MM.1S (cell line): ENCODE results near the gene SHKBP1.
"Not testable (repeated sequence)": the region's sequence is repeated elsewhere in the genome, so short reads cannot be mapped to it uniquely, and the experiment has no call there.

ENCODE experiments used
- DNase-seq: peaks from one replicate; pipeline ENCODE4 v3.0.0-alpha.2; 2015
- H2AFZ ChIP-seq: fragments of 300-600 bp; sonication (generic); 2 replicates; pipeline ENCODE4 v1.6.0; 2016; ENCODE audit warnings: antibody characterized with exemption, low read length
- H3F3A ChIP-seq: fragments of 300-600 bp; sonication (generic); 2 replicates; pipeline ENCODE4 v1.6.1; 2016; ENCODE audit warnings: mild to moderate bottlenecking, antibody characterized with exemption, low read length, moderate library complexity, mixed read lengths; ENCODE audit not compliant: insufficient read depth
- H3K27ac ChIP-seq: fragments of 300-600 bp; sonication (generic); 2 replicates; pipeline ENCODE4 v1.5.1; 2016; ENCODE audit warnings: mild to moderate bottlenecking, low read length
- H3K27me3 ChIP-seq: fragments of 300-600 bp; sonication (generic); replicated peaks from 2 replicates; pipeline ENCODE4 v1.6.0; 2016; ENCODE audit warnings: low read length; ENCODE audit not compliant: insufficient read depth
- H3K36me3 ChIP-seq: fragments of 300-600 bp; sonication (generic); replicated peaks from 2 replicates; pipeline ENCODE4 v1.6.1; 2016; ENCODE audit warnings: mild to moderate bottlenecking, low read length, mixed read lengths; ENCODE audit not compliant: insufficient read depth
- H3K4me1 ChIP-seq: fragments of 300-600 bp; sonication (generic); 2 replicates; pipeline ENCODE4 v1.6.1; 2016; ENCODE audit warnings: low read length, mixed read lengths
- H3K4me2 ChIP-seq: fragments of 300-600 bp; sonication (generic); 2 replicates; pipeline ENCODE4 v1.6.0; 2016; ENCODE audit warnings: low read depth, low read length
- H3K4me3 ChIP-seq: fragments of 300-600 bp; sonication (generic); 2 replicates; pipeline ENCODE4 v1.5.1; 2016; ENCODE audit warnings: low read length, mixed read lengths
- H3K79me2 ChIP-seq: fragments of 300-600 bp; sonication (generic); 2 replicates; pipeline ENCODE4 v1.6.1; 2016; ENCODE audit warnings: mixed run types, low read length, mixed read lengths
- H3K9ac ChIP-seq: fragments of 300-600 bp; sonication (generic); 2 replicates; pipeline ENCODE4 v1.6.1; 2016; ENCODE audit warnings: low read length, mixed read lengths
- H3K9me2 ChIP-seq: fragments of 300-600 bp; sonication (generic); replicated peaks from 2 replicates; pipeline ENCODE4 v1.6.1; 2016; ENCODE audit warnings: mild to moderate bottlenecking, low read length, mixed read lengths; ENCODE audit not compliant: insufficient read depth
- H3K9me3 ChIP-seq: fragments of 300-600 bp; sonication (generic); replicated peaks from 2 replicates; pipeline ENCODE4 v1.6.1; 2016; ENCODE audit warnings: mild to moderate bottlenecking, low read length, mixed read lengths; ENCODE audit not compliant: insufficient read depth
- H4K20me1 ChIP-seq: fragments of 300-600 bp; sonication (generic); 2 replicates; pipeline ENCODE4 v1.6.1; 2016; ENCODE audit warnings: mild to moderate bottlenecking, low read length, moderate library complexity, mixed read lengths; ENCODE audit not compliant: insufficient read depth
- CTCF ChIP-seq: fragments of 300-600 bp; sonication (generic); IDR thresholded peaks from 2 replicates; pipeline ENCODE4 v1.5.1; 2016; ENCODE audit warnings: antibody characterized with exemption, low read length, mixed read lengths
- EZH2 ChIP-seq: fragments of 300-600 bp; sonication (generic); optimal IDR thresholded peaks from 2 replicates; pipeline ENCODE3; 2017; ENCODE audit warnings: low read depth, mild to moderate bottlenecking, antibody characterized with exemption, low read length, mixed read lengths
- EZH2phosphoT487 ChIP-seq: fragments of 300-600 bp; sonication (generic); IDR thresholded peaks from 2 replicates; pipeline ENCODE4 v1.6.1; 2018; ENCODE audit warnings: antibody characterized with exemption, low read length

The SHKBP1 gene

DNA sequence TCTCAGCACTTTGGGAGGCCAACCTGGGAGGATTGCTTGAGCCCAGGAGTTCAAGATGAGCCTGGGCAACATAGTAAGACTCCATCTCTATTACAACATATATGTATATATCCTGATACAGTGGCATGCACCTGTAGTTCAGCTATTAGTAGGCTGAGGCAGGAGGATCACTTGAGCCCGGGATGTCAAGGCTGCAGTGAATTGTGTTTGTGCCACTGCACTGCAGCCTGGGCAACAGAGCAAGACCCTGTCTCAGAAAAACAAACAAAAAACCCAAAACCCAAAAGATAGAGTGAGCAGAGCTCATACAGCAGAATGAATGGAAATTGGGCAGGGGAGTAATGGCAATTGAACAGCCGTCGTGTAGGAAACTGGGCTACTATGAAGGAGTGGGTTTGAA, 17.3 kb upstream of the SHKBP1 start:
- Histone ChIP-seq H3K27me3 (peaks cover 69% of the 10 kb centered on the region), H3K79me2 (no peaks in the 10 kb centered on the region), H3K9ac (no peak overlapping the region), H3K4me3 (no peak overlapping the region), H3K9me3 (no peaks in the 10 kb centered on the region), H3K4me2 (no peak overlapping the region), H3F3A (no peaks in the 10 kb centered on the region), H2AFZ (no peak overlapping the region), H4K20me1 (no peaks in the 10 kb centered on the region), H3K9me2 (no peaks in the 10 kb centered on the region), H3K27ac (no peak overlapping the region), H3K4me1 (no peaks in the 10 kb centered on the region), H3K36me3 (no peaks in the 10 kb centered on the region)
- DNase-seq, result no peak
- TF ChIP-seq CTCF, result no peak
- TF ChIP-seq EZH2, result no peak
- no peak for TF ChIP-seq EZH2phosphoT487

- H3K36me3 ChIP-seq, result no peaks in the 10 kb centered on the region
- H3F3A ChIP-seq, result no peaks in the 10 kb centered on the region
- no peaks in the 10 kb centered on the region for H3K9me2 ChIP-seq
- H3K4me2 ChIP-seq, result no peak overlapping the region
- H3K27ac ChIP-seq, result no peak overlapping the region
- no peaks in the 10 kb centered on the region for H4K20me1 ChIP-seq
- H2AFZ ChIP-seq, result no peak overlapping the region
- H3K4me1 ChIP-seq, result no peaks in the 10 kb centered on the region
- H3K9ac ChIP-seq, result no peak overlapping the region
- TF ChIP-seq EZH2 (no peak), CTCF (no peak), EZH2phosphoT487 (no peak)
- H3K9me3 ChIP-seq, result no peaks in the 10 kb centered on the region
- H3K4me3 ChIP-seq, result no peak overlapping the region
- no peaks in the 10 kb centered on the region for H3K79me2 ChIP-seq
- DNase-seq, result no peak
- peaks cover 69% of the 10 kb centered on the region for H3K27me3 ChIP-seq
Observed at GRCh38 chr19:40560092-40560507, 16.6 kb upstream of the SHKBP1 start.

DNA sequence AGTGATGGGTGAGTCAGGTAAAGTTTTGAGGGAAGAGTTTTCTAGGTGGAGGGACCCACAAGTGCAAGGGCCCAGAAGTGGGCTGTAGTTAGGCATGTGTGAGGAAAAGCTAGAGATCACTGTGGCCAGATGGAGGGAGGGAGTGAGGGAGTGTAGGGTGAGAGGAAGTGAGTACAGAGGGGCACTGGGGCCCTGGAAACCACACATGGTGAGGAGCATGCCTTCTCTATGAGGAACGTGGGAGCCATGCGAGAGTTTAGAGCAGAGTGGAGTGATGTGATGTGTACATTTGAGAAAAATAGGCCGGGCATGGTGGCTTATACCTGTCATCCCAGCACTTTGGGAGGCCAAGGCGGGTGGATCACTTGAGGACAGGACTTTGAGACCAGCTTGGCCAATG, 14.7 kb upstream of the SHKBP1 start:
- Histone ChIP-seq H3F3A (no peaks in the 10 kb centered on the region), H3K9me2 (no peaks in the 10 kb centered on the region), H4K20me1 (no peaks in the 10 kb centered on the region), H3K27me3 (peaks cover 74% of the 10 kb centered on the region), H3K9me3 (no peaks in the 10 kb centered on the region), H3K4me3 (no peak overlapping the region), H3K9ac (no peak overlapping the region), H3K27ac (no peak overlapping the region), H3K36me3 (no peaks in the 10 kb centered on the region), H3K4me1 (no peaks in the 10 kb centered on the region), H3K4me2 (no peak overlapping the region), H3K79me2 (no peaks in the 10 kb centered on the region), H2AFZ (no peak overlapping the region)
- no peak for DNase-seq
- TF ChIP-seq EZH2 (no peak), CTCF (no peak), EZH2phosphoT487 (no peak)

GRCh38 chr19:40564535-40564934, 12.1 kb upstream of the SHKBP1 start:
- DNase-seq, H3K4me3 ChIP-seq, H3K9me2 ChIP-seq, H3K27ac ChIP-seq, H3K79me2 ChIP-seq, H3K9ac ChIP-seq, H3K9me3 ChIP-seq, H4K20me1 ChIP-seq, H3F3A ChIP-seq, H3K4me2 ChIP-seq, H2AFZ ChIP-seq, H3K4me1 ChIP-seq, H3K36me3 ChIP-seq: not testable (repeated sequence)
- H3K27me3 ChIP-seq, result peaks cover 86% of the 10 kb centered on the region
